ENCODE measurements around the gene RAI1.

RAI1 gene

DNA sequence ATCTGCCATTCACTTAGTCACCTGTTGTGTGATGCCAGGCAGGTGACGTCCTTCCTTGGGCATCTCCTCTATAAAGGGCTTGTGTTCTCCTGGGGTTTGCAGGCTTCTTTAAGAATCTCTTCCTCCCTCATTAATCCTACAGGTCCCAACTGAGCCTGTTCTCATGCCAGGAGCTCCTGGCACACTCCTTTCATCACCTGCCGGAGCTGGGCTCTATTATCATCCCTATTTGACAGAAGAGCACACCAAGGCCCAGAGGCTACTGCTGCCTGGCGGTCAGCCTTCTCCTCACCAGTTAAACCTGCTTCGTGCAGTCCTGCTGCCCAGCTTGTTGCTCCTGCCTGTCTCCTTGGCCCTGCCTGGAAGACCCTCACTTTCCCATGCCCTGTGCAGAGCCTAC lies 51.2 kb downstream of the RAI1 start:
- no peaks in the 10 kb centered on the region for H3K9me3 Mint-ChIP-seq
- TF ChIP-seq, protein P1, sequence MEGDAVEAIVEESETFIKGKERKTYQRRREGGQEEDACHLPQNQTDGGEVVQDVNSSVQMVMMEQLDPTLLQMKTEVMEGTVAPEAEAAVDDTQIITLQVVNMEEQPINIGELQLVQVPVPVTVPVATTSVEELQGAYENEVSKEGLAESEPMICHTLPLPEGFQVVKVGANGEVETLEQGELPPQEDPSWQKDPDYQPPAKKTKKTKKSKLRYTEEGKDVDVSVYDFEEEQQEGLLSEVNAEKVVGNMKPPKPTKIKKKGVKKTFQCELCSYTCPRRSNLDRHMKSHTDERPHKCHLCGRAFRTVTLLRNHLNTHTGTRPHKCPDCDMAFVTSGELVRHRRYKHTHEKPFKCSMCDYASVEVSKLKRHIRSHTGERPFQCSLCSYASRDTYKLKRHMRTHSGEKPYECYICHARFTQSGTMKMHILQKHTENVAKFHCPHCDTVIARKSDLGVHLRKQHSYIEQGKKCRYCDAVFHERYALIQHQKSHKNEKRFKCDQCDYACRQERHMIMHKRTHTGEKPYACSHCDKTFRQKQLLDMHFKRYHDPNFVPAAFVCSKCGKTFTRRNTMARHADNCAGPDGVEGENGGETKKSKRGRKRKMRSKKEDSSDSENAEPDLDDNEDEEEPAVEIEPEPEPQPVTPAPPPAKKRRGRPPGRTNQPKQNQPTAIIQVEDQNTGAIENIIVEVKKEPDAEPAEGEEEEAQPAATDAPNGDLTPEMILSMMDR (IDR thresholded peaks at IDR 0.05; ENCODE audit: unreplicated experiment in 3 of 3) = no peak
- no peak overlapping the region for H3K4me3 Mint-ChIP-seq
- peaks cover 4% of the 10 kb centered on the region for H3K27me3 Mint-ChIP-seq (ENCODE audit: low read depth)
- H3K36me3 Mint-ChIP-seq (ENCODE audit: low read depth) = no peaks in the 10 kb centered on the region
- peaks cover 21% of the 10 kb centered on the region for H3K4me1 Mint-ChIP-seq
- H3K27ac Mint-ChIP-seq = no peak overlapping the region

DNA sequence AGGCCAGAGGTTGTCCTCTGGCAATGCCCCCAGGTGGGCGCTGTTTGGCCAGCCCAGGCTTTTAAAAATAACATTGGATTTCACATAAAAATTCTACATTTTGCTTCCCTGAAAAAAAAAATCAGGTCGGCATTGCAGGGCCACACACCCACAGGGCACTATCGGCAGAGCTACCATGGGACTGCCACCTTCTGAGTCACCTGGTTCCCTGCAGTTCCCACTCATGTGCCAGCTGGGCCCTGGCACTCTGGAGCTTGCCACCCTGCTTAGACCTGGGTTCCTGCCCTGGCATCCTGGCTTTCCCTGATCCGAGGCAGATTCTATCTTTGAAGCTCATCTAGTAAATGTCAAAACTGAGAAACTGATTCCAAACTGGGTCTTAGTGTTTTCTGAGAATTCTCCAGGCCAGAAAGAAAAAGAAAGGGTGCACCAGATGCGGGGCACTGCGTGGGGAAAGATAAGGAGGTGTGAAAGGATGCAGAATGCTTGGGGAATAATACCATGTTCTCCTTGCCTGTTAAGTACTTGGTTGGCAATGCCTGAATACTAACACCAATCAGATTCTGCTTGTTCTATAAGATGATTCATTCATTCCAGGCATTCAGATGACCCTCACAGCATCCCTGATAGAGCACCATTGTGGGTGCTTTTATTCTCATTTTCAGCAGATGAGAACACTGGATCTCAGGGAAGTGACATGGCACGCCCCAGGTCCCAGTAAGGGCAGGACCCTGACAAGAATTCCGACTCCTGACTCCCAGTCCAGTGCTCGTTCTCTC lies 51.8 kb downstream of the RAI1 start:
- peaks cover 21% of the 10 kb centered on the region for H3K4me1 Mint-ChIP-seq
- no peak overlapping the region for H3K4me3 Mint-ChIP-seq
- peaks cover 4% of the 10 kb centered on the region for H3K27me3 Mint-ChIP-seq (ENCODE audit: low read depth)
- H3K27ac Mint-ChIP-seq = peak overlapping the region in 1 of 3 experiments; percentile 3
- H3K36me3 Mint-ChIP-seq (ENCODE audit: low read depth) = no peaks in the 10 kb centered on the region
- no peaks in the 10 kb centered on the region for H3K9me3 Mint-ChIP-seq
- TF ChIP-seq, protein P1 (IDR thresholded peaks at IDR 0.05; ENCODE audit: unreplicated experiment in 3 of 3) = no peak

- peaks cover 40% of the 10 kb centered on the region for H3K4me1 Mint-ChIP-seq
- H3K36me3 Mint-ChIP-seq (ENCODE audit: low read depth) = no peaks in the 10 kb centered on the region
- H3K4me3 Mint-ChIP-seq = peak overlapping the region in 2 of 3 experiments; percentile 2 to 46
- H3K27ac Mint-ChIP-seq = peak overlapping the region; percentile 51 to 85 (median 71)
- peaks cover 4% of the 10 kb centered on the region for H3K27me3 Mint-ChIP-seq (ENCODE audit: low read depth)
- TF ChIP-seq, protein P1 (IDR thresholded peaks at IDR 0.05; ENCODE audit: unreplicated experiment in 3 of 3) = no peak
- H3K9me3 Mint-ChIP-seq = no peaks in the 10 kb centered on the region
Observed at GRCh38 chr17:17736205-17737183, 55.2 kb downstream of the RAI1 start.

DNA sequence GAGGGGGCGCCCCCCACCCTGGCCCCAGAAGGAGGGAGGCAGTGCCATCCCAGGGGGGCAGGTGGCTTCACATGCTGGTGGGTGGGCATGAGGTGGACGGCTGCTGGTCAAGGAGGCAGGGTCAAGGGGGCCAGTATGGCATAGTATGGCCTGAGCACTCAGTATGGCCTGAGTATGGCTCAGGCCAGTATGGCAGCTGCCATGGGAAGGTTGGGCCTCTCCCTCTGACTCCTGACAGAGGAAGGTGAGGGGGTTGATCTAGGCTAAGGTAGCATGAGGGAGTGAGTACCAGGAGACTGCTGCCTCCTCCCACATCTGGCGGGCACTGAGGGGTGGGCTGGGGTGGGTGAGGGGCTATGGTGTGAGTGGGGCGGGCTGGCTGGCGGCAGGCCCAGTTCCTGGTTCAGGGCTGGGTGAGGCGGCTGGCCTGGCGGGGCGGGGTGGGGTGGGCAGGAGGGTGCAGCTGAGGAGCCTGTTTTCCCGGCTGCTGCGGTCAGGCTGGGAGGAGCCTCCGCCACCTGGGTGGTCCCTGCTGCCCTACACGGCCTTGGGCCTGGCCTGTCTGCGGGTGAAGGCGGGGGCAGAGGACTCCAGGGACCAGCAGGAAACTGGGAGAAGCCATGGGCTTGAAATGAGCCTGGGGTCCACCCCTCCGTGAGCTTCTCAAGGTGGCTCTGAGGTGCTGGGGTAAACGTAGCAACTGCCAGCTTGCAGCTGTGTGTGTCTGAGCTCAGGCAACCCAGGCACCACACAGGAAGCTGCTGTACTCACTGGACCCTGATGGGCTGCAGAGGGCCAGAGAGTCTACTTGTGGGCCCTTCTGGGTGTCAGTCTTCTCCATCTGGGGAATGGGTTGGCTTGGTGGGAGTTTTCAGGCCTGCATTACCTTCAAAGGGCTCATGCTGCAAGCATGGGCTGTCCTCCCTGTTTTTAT lies 57.0 kb downstream of the RAI1 start:
- H3K27ac Mint-ChIP-seq = peak overlapping the region; percentile 52 to 86 (median 56)
- peaks cover 4% of the 10 kb centered on the region for H3K27me3 Mint-ChIP-seq (ENCODE audit: low read depth)
- H3K9me3 Mint-ChIP-seq = no peaks in the 10 kb centered on the region
- TF ChIP-seq, protein P1 (IDR thresholded peaks at IDR 0.05; ENCODE audit: unreplicated experiment in 3 of 3) = no peak
- peaks cover 56% of the 10 kb centered on the region for H3K4me1 Mint-ChIP-seq
- no peak overlapping the region for H3K4me3 Mint-ChIP-seq
- no peaks in the 10 kb centered on the region for H3K36me3 Mint-ChIP-seq (ENCODE audit: low read depth)

DNA sequence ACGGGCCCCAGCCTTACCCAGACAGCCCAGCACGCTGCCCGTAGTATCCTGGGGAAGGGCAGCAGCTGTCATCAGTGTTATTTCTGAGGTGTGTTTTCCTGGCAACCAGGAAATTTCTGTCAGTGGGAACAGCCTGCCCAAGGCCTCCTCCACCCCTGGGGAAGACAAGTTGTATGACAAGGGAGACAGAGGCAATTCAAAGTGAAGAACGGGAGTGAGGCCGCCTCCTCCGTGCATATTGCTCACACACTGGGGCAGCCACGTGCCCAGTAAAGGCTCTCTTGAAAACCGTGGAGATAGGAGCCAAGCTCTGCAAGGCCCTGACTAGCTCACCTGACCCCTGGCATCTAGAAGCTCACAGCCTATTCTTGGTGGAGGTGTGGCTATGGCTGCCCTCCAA lies 57.6 kb downstream of the RAI1 start:
- H3K36me3 Mint-ChIP-seq (ENCODE audit: low read depth) = no peaks in the 10 kb centered on the region
- H3K9me3 Mint-ChIP-seq = no peaks in the 10 kb centered on the region

More for the DNA sequence above, 57.6 kb downstream of the RAI1 start:
- Mint-ChIP-seq H3K4me1 (peaks cover 56% of the 10 kb centered on the region), H3K4me3 (peak overlapping the region in 1 of 3 experiments; percentile 49), H3K27ac (peak overlapping the region; percentile 52 to 86 (median 56)), H3K27me3 (ENCODE audit: low read depth) (peaks cover 2% of the 10 kb centered on the region)
- TF ChIP-seq, protein P1 (IDR thresholded peaks at IDR 0.05; ENCODE audit: unreplicated experiment in 3 of 3) = no peak

Measured in nephron (organoid).